Measurements from ENCODE around the gene TEAD4. TPM values are rescaled to one million over a fixed set of nuclear protein-coding genes. Genes with fewer than 3 reads are reported as not detected.

Gene TEAD4
- total RNA-seq, 1 donor from 2014 or later: 48.8 TPM

- DNase-seq (ENCODE audit: low read depth): peak; percentile 43
- peak overlapping the region; percentile 15 for H3K4me3 ChIP-seq (ENCODE audit: low read depth, low read length)
- peak; percentile 99 for TF ChIP-seq CTCF (conservative IDR thresholded peaks at IDR 0.05; ENCODE audit: low read depth, low read length)
Measured at GRCh38 chr12:3073438-3074250, 114.4 kb downstream of the TEAD4 start.

- no peak overlapping the region for H3K4me3 ChIP-seq (ENCODE audit: low read depth, low read length)
- no peak for TF ChIP-seq CTCF (conservative IDR thresholded peaks at IDR 0.05; ENCODE audit: low read depth, low read length)
- DNase-seq (ENCODE audit: low read depth): no peak
Measured at GRCh38 chr12:3075315-3075714, 116.1 kb downstream of the TEAD4 start.

- H3K4me3 ChIP-seq (ENCODE audit: low read depth, low read length): peak within 1 kb of the TSS; percentile 73
- DNase-seq (ENCODE audit: low read depth): no peak
- no peak for TF ChIP-seq CTCF (conservative IDR thresholded peaks at IDR 0.05; ENCODE audit: low read depth, low read length)
Measured at GRCh38 chr12:3076730-3077571, 117.8 kb downstream of the TEAD4 start, which contains the start of gene TSPAN9. TSS of gene TSPAN9 (plus strand) at chr12:3077379. CDS start at chr12:3201194, 123,815 bp downstream.

DNA sequence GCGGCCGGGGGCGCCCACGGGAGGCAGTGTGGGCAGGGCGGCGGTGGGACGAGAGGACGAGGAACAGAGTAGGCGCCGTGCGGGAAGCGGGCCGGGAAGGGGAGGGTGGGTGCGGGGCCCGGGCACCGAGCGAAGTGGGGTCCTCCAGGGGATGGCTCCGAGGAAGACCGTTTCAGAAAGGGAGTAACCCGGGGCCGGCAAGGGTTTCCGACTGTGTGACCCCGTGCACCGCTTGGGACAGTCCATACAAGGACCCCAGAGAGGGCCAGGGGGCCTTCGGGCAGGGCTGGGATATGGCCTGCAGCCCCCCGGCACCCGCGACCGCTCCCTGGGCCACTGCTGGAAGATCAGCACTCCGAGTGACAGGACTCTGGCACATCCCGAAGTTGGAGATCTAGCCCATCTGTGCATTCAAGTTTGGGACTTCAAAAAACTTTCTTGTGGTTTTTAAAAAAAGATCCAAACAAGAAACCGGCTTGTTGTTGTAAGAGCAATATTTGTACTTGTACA is 118.4 kb downstream of the TEAD4 start:
- no peak for TF ChIP-seq CTCF (conservative IDR thresholded peaks at IDR 0.05; ENCODE audit: low read depth, low read length)
- peak overlapping the region; percentile 73 for H3K4me3 ChIP-seq (ENCODE audit: low read depth, low read length)
- DNase-seq (ENCODE audit: low read depth): no peak

- no peak for TF ChIP-seq CTCF (conservative IDR thresholded peaks at IDR 0.05; ENCODE audit: low read depth, low read length)
- peak overlapping the region; percentile 73 for H3K4me3 ChIP-seq (ENCODE audit: low read depth, low read length)
- DNase-seq (ENCODE audit: low read depth): no peak
Measured at GRCh38 chr12:3078086-3078820, 119.1 kb downstream of the TEAD4 start.

DNA sequence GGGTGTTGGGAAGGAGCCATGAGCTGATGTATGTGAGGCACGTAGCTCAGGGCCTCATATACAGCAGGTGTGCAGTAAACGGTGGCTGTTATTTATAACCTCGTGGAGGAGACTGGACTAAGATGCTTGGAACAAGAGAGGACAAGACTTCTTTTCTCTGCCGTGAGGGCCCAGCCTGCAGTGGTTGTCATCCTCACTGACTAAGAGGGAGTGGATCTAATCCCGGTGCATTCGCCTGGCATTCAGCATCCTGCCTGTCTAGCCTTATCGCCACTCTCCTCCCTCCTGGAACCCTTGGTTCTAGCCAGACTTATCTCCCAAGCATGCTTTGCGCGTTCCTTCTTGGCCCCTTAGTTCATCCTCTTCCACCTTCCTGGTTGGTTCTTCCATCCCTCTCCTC is 121.9 kb downstream of the TEAD4 start:
- no peak for DNase-seq (ENCODE audit: low read depth)
- no peak for TF ChIP-seq CTCF (conservative IDR thresholded peaks at IDR 0.05; ENCODE audit: low read depth, low read length)
- no peak overlapping the region for H3K4me3 ChIP-seq (ENCODE audit: low read depth, low read length)

Data from epithelial cell of proximal tubule (primary cell).